HepG2 (cell line): Measurements from ENCODE around the gene PPP4R3A. TPM values are rescaled to one million over a fixed set of nuclear protein-coding genes. Genes with fewer than 3 reads are reported as not detected.

ENCODE experiments used
- BRF2 ChIP-seq: sonication (generic); formaldehyde crosslinking; IDR thresholded peaks from 2 replicates; pipeline ENCODE4 v1.8.1; 2022; ENCODE audit warnings: mild to moderate bottlenecking, missing genetic modification reagents
- CTCF ChIP-seq: sonication (generic); formaldehyde crosslinking; IDR thresholded peaks from 2 replicates; pipeline ENCODE4 v1.5.0; 2020; ENCODE audit warnings: mild to moderate bottlenecking, missing genetic modification reagents, moderate library complexity
- HBP1 ChIP-seq: IDR thresholded peaks from 2 replicates; pipeline ENCODE4 v1.6.1; 2016; ENCODE audit warnings: low read depth, control low read depth
- KDM5B ChIP-seq: sonication (generic); formaldehyde crosslinking; IDR thresholded peaks from 2 replicates; pipeline ENCODE4 v1.4.0; 2020; ENCODE audit warnings: missing genetic modification reagents, mild to moderate bottlenecking, borderline replicate concordance
- MAX ChIP-seq: IDR thresholded peaks from 2 replicates; pipeline ENCODE4 v1.6.1; 2012; ENCODE audit warnings: inconsistent platforms
- MED13 ChIP-seq: sonication (generic); formaldehyde crosslinking; IDR thresholded peaks from 2 replicates; pipeline ENCODE4 v1.5.0; 2020; ENCODE audit warnings: missing genetic modification reagents
- MEIS1 ChIP-seq: sonication (generic); formaldehyde crosslinking; IDR thresholded peaks from 2 replicates; pipeline ENCODE4 v1.9.0; 2021; ENCODE audit warnings: mild to moderate bottlenecking, missing genetic modification reagents, moderate library complexity, borderline replicate concordance
- MLXIP ChIP-seq: sonication (generic); formaldehyde crosslinking; IDR thresholded peaks from 2 replicates; pipeline ENCODE4 v1.9.0; 2021; ENCODE audit warnings: missing genetic modification reagents, borderline replicate concordance
- NR1H2 ChIP-seq: sonication (generic); formaldehyde crosslinking; IDR thresholded peaks from 2 replicates; pipeline ENCODE4 v1.8.1; 2022; ENCODE audit warnings: low read depth, missing genetic modification reagents, borderline replicate concordance
- RFX3 ChIP-seq: IDR thresholded peaks from 2 replicates; pipeline ENCODE4 v1.6.1; 2016; ENCODE audit warnings: missing biosample characterization, missing genetic modification reagents
- RXRA ChIP-seq: sonication (generic); formaldehyde crosslinking; IDR thresholded peaks from 2 replicates; pipeline ENCODE4 v1.5.1; 2020; ENCODE audit warnings: missing genetic modification reagents
- SNAPC2 ChIP-seq: sonication (generic); formaldehyde crosslinking; IDR thresholded peaks from 2 replicates; pipeline ENCODE4 v1.8.1; 2022; ENCODE audit warnings: mild to moderate bottlenecking, missing genetic modification reagents
- STAT5B ChIP-seq: sonication (generic); formaldehyde crosslinking; IDR thresholded peaks from 2 replicates; pipeline ENCODE4 v1.4.0; 2020; ENCODE audit warnings: missing genetic modification reagents
- TFDP1 ChIP-seq: IDR thresholded peaks from 2 replicates; pipeline ENCODE4 v1.6.1; 2016; ENCODE audit warnings: missing compliant biosample characterization, missing genetic modification reagents, borderline replicate concordance
- ZNF225 ChIP-seq: sonication (generic); formaldehyde crosslinking; IDR thresholded peaks from 2 replicates; pipeline ENCODE4 v1.4.0; 2020; ENCODE audit warnings: mild to moderate bottlenecking, missing genetic modification reagents
- ZNF563 ChIP-seq: sonication (generic); formaldehyde crosslinking; IDR thresholded peaks from 2 replicates; pipeline ENCODE4 v1.8.0; 2022; ENCODE audit warnings: mild to moderate bottlenecking, moderate library complexity, missing genetic modification reagents
- ZNF678 ChIP-seq: sonication (generic); formaldehyde crosslinking; IDR thresholded peaks from 2 replicates; pipeline ENCODE4 v1.4.0; 2020; ENCODE audit warnings: mild to moderate bottlenecking, missing genetic modification reagents
- ZNF691 ChIP-seq: sonication (generic); formaldehyde crosslinking; IDR thresholded peaks from 2 replicates; pipeline ENCODE4 v1.4.0; 2020; ENCODE audit warnings: missing genetic modification reagents, low read depth, mild to moderate bottlenecking, borderline replicate concordance
- ZNF75D ChIP-seq: sonication (generic); formaldehyde crosslinking; IDR thresholded peaks from 2 replicates; pipeline ENCODE4 v1.8.1; 2023; ENCODE audit warnings: missing genetic modification reagents, mild to moderate bottlenecking, borderline replicate concordance
- ZSCAN22 ChIP-seq: sonication (generic); formaldehyde crosslinking; IDR thresholded peaks from 2 replicates; pipeline ENCODE4 v1.4.0; 2020; ENCODE audit warnings: mild to moderate bottlenecking, missing genetic modification reagents
- ZSCAN9 ChIP-seq: IDR thresholded peaks from 2 replicates; pipeline ENCODE4 v1.6.1; 2016; ENCODE audit warnings: borderline replicate concordance
- polyA plus RNA-seq, 8 experiments: library from polyadenylated mRNA; depleted of rRNA in 3 of 8; stranded (reverse) in 7 of 8; unstranded in 1 of 8; fragments of >200 nt; fragmentation: Illumina TruSeq in 4 of 8; extraction: Trizol in 4 of 8; gene quantifications; 2 replicates each; pipeline versions ENCODE4 v1.2.1 to v1.2.3, GENCODE V29; 2011 to 2016; ENCODE audit warnings: low read depth in 4 of 8, missing spikeins in 1 of 8, mixed read lengths in 1 of 8; ENCODE audit not compliant: insufficient read depth in 1 of 8
- total RNA-seq, 5 experiments: library from RNA; depleted of rRNA; stranded (reverse); fragments of >200 nt; fragmentation: Illumina TruSeq; extraction: Trizol; gene quantifications; 2 replicates each; pipeline ENCODE4 v1.2.3, GENCODE V29; 2016; ENCODE audit warnings: low read depth in 1 of 5

The PPP4R3A gene
- total and polyA plus RNA-seq, 2 of the 13 experiments (the other 11 are each of a cell fraction or from before 2014, with no cell fraction given): 22.5 to 57.4 TPM

- TF ChIP-seq ZNF678: peak; percentile 92; the same call in 1 of the 2 replicates
- TF ChIP-seq ZNF75D (CRISPR knock-in tag): no peak
- TF ChIP-seq BRF2 (CRISPR knock-in tag): peak; percentile 70; the same call in 1 of the 2 replicates
- peak; percentile 95 for TF ChIP-seq TFDP1 (CRISPR knock-in tag)
- TF ChIP-seq ZSCAN22: 0 out of 2 replicates have a peak, but pooled peaks have one; percentile 52
- no peak for TF ChIP-seq RXRA (CRISPR knock-in tag)
- TF ChIP-seq RFX3 (CRISPR knock-in tag): no peak
- TF ChIP-seq CTCF: no peak; the same call in 1 of the 2 replicates
- TF ChIP-seq MAX: peak; percentile 98
- TF ChIP-seq MEIS1: peak; percentile 31; the same call in 1 of the 2 replicates
- no peak for TF ChIP-seq ZNF225
- peak; percentile 94 for TF ChIP-seq NR1H2
- TF ChIP-seq MED13 (CRISPR knock-in tag): no peak
- TF ChIP-seq KDM5B: peak; percentile 88
- peak; percentile 79; the same call in 1 of the 2 replicates for TF ChIP-seq MLXIP
- no peak for TF ChIP-seq STAT5B
- no peak for TF ChIP-seq HBP1 (CRISPR knock-in tag)
- peak; percentile 40; the same call in 1 of the 2 replicates for TF ChIP-seq ZNF691 (CRISPR knock-in tag)
- no peak for TF ChIP-seq SNAPC2 (CRISPR knock-in tag)
- no peak for TF ChIP-seq ZSCAN9
- peak; percentile 96 for TF ChIP-seq ZNF563 (CRISPR knock-in tag)
Measured at GRCh38 chr14:91417983-91418386, 92.1 kb downstream of the PPP4R3A start (continued).
